Keratinocyte (primary cell): Measurements from ENCODE around the gene ITGA3. TPM values are rescaled to one million over a fixed set of nuclear protein-coding genes. Genes with fewer than 3 reads are reported as not detected.
A peak's percentile ranks its signal among the peaks of the same experiment; 100 is the strongest.

ENCODE experiments used
- DNase-seq: peaks from one replicate; pipeline ENCODE4 v3.0.0-alpha.2; 2011; ENCODE audit warnings: low read depth, missing footprints, low spot score
- FAIRE-seq: peaks from 2 replicates; lab custom pipeline; 2011; peaks lifted over from hg19 to GRCh38; lab: Jason Lieb, UNC
- H2AFZ ChIP-seq: 2 replicates; pipeline ENCODE4 v1.6.0; 2012; ENCODE audit warnings: low read length, control low read depth, inconsistent platforms; ENCODE audit not compliant: control insufficient read depth
- H3K27ac ChIP-seq: 2 replicates; pipeline ENCODE4 v1.5.1; 2011; ENCODE audit warnings: low read length; ENCODE audit not compliant: control insufficient read depth, insufficient read depth
- H3K27me3 ChIP-seq: 3 replicates; pipeline ENCODE4 v1.6.0; 2011; ENCODE audit warnings: low read length; ENCODE audit not compliant: control insufficient read depth, insufficient read depth; ENCODE audit errors: extremely low read depth
- H3K36me3 ChIP-seq, 2 experiments: 2 replicates in 1 of 2; 3 replicates in 1 of 2; pipeline ENCODE4 v1.5.1; 2011; ENCODE audit warnings: low read length in 2 of 2, mild to moderate bottlenecking in 1 of 2; ENCODE audit not compliant: control insufficient read depth in 2 of 2, insufficient read depth in 2 of 2; ENCODE audit errors: extremely low read depth in 1 of 2
- H3K4me1 ChIP-seq: 3 replicates; pipeline ENCODE4 v1.5.1; 2011; ENCODE audit warnings: low read length; ENCODE audit not compliant: control insufficient read depth, insufficient read depth; ENCODE audit errors: extremely low read depth
- H3K4me2 ChIP-seq: 3 replicates; pipeline ENCODE4 v1.6.0; 2011; ENCODE audit warnings: low read depth, low read length; ENCODE audit not compliant: control insufficient read depth, insufficient read depth; ENCODE audit errors: extremely low read depth
- H3K4me3 ChIP-seq, 3 experiments: fragments of 200-600 bp in 1 of 3; sonication (generic) in 1 of 3; 2 replicates in 2 of 3; 3 replicates in 1 of 3; pipeline ENCODE4 v1.5.1; 2011 to 2016; ENCODE audit warnings: low read length in 3 of 3, mild to moderate bottlenecking in 3 of 3, control low read depth in 2 of 3, inconsistent platforms in 1 of 3, low read depth in 1 of 3, mixed read lengths in 1 of 3, mixed run types in 1 of 3, moderate library complexity in 1 of 3; ENCODE audit not compliant: control insufficient read depth in 2 of 3, insufficient read depth in 2 of 3; ENCODE audit errors: extremely low read depth in 1 of 3
- H3K79me2 ChIP-seq: 2 replicates; pipeline ENCODE4 v1.6.0; 2012; ENCODE audit warnings: low read length; ENCODE audit not compliant: control insufficient read depth, insufficient read depth
- H3K9ac ChIP-seq: 3 replicates; pipeline ENCODE4 v1.6.0; 2011; ENCODE audit warnings: low read length; ENCODE audit not compliant: control insufficient read depth, insufficient read depth; ENCODE audit errors: extremely low read depth
- H3K9me1 ChIP-seq: 3 replicates; pipeline ENCODE4 v1.6.0; 2011; ENCODE audit warnings: low read length; ENCODE audit not compliant: control insufficient read depth, insufficient read depth; ENCODE audit errors: extremely low read depth
- H3K9me3 ChIP-seq: 2 replicates; pipeline ENCODE4 v1.5.1; 2012; ENCODE audit warnings: low read depth, low read length; ENCODE audit not compliant: control insufficient read depth
- H4K20me1 ChIP-seq: 3 replicates; pipeline ENCODE4 v1.6.0; 2011; ENCODE audit warnings: low read length; ENCODE audit not compliant: control insufficient read depth, insufficient read depth; ENCODE audit errors: extremely low read depth
- EZH2 ChIP-seq: IDR thresholded peaks from one replicate; pipeline ENCODE4 v1.6.1; 2012; ENCODE audit warnings: inconsistent platforms, mild to moderate bottlenecking, low read length, moderate library complexity
- dilution Hi-C: fragments of 300-500 bp; cut with MboI; formaldehyde crosslinking; loops from one replicate; pipeline ENCODE4 v1.7.0; 2020; ENCODE audit warnings: low sequenced_read_pairs; ENCODE audit not compliant: extremely low pct_ligation_motif_present
- polyA plus RNA-seq, 5 experiments: library from polyadenylated mRNA; depleted of rRNA in 3 of 5; stranded (reverse) in 3 of 5; stranded (forward) in 1 of 5; unstranded in 1 of 5; fragments of >200 nt; gene quantifications; 1 replicate in 1 of 5; 2 replicates in 3 of 5; 3 replicates in 1 of 5; pipeline versions ENCODE4 v1.2.1 to v1.2.3, GENCODE V29; 2011 to 2012; ENCODE audit warnings: missing spikeins in 2 of 5, low read depth in 1 of 5, low replicate concordance in 1 of 5
- TF ChIP-seq, protein P1 (sequence below), 3 experiments: IDR thresholded peaks in 1 of 3; conservative IDR thresholded peaks in 1 of 3; optimal IDR thresholded peaks in 1 of 3; 2 replicates in 2 of 3; 3 replicates in 1 of 3; pipeline versions ENCODE3 to v1.5.1; 2011; ENCODE audit warnings: low read length in 3 of 3, mild to moderate bottlenecking in 3 of 3, moderate library complexity in 2 of 3, control low read depth in 1 of 3, inconsistent platforms in 1 of 3; ENCODE audit not compliant: insufficient read depth in 2 of 3; ENCODE audit errors: extremely low read depth in 1 of 3

The ITGA3 gene
- polyA plus RNA-seq, 1 donor (not counting 4 experiments of a cell fraction or from before 2014, with no cell fraction given), result 427 TPM

GRCh38 chr17:50081757-50082156, 25.8 kb downstream of the ITGA3 start:
- H3K9me1 ChIP-seq, result no peaks in the 10 kb centered on the region
- H3K27ac ChIP-seq, result no peak overlapping the region
- no peak overlapping the region for H2AFZ ChIP-seq
- no peak for DNase-seq
- TF ChIP-seq, protein P1, sequence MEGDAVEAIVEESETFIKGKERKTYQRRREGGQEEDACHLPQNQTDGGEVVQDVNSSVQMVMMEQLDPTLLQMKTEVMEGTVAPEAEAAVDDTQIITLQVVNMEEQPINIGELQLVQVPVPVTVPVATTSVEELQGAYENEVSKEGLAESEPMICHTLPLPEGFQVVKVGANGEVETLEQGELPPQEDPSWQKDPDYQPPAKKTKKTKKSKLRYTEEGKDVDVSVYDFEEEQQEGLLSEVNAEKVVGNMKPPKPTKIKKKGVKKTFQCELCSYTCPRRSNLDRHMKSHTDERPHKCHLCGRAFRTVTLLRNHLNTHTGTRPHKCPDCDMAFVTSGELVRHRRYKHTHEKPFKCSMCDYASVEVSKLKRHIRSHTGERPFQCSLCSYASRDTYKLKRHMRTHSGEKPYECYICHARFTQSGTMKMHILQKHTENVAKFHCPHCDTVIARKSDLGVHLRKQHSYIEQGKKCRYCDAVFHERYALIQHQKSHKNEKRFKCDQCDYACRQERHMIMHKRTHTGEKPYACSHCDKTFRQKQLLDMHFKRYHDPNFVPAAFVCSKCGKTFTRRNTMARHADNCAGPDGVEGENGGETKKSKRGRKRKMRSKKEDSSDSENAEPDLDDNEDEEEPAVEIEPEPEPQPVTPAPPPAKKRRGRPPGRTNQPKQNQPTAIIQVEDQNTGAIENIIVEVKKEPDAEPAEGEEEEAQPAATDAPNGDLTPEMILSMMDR (optimal IDR thresholded peaks at IDR 0.05 in 1 of 3, IDR thresholded peaks at IDR 0.05 in 1 of 3, conservative IDR thresholded peaks at IDR 0.05 in 1 of 3; ENCODE audit: extremely low read depth in 1 of 3, insufficient read depth in 2 of 3, low read length in 3 of 3), result no peak
- TF ChIP-seq EZH2, result no peak
- no peaks in the 10 kb centered on the region for H3K4me1 ChIP-seq
- no peak overlapping the region for H3K4me2 ChIP-seq
- no peaks in the 10 kb centered on the region for H3K27me3 ChIP-seq
- dilution Hi-C loops, result no loop called here
- no peak overlapping the region for H3K4me3 ChIP-seq
- H3K79me2 ChIP-seq, result peaks cover 36% of the 10 kb centered on the region
- no peak for FAIRE-seq
- H4K20me1 ChIP-seq, result peaks cover 57% of the 10 kb centered on the region
- no peaks in the 10 kb centered on the region for H3K9me3 ChIP-seq
- no peak overlapping the region for H3K9ac ChIP-seq
- peaks cover 56% of the 10 kb centered on the region in 2 experiments for H3K36me3 ChIP-seq

DNA sequence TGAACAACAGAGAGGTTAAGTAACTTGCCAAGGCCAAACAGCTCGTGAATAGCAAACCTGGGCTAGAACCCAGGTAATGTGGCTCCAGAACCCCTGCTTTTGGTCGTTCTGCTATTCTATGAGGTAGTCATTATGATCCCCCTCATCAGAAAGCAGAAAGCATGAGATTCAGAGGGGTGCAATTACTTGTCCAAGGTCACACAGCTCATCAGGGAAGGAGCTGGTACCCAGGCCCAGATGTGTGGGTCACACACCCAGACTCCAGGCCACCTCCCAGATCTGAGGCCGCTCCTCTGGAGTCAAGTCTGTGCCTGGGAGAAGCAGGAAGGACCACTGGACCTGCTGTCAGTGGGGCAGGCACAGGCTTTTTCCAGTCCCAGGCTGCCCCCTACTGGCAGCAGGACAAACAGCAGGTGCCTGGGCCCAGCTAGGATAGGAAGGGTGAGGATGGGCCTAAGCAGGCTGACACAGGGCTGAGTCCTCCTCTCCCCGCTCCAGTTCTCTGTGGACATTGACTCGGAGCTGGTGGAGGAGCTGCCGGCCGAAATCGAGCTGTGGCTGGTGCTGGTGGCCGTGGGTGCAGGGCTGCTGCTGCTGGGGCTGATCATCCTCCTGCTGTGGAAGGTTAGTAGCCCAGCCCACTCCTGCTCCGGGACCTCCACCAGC, 31.5 kb downstream of the ITGA3 start:
- DNase-seq (no peak), FAIRE-seq (peak; percentile 46)
- TF ChIP-seq, protein P1 (optimal IDR thresholded peaks at IDR 0.05 in 1 of 3, IDR thresholded peaks at IDR 0.05 in 1 of 3, conservative IDR thresholded peaks at IDR 0.05 in 1 of 3; ENCODE audit: extremely low read depth in 1 of 3, insufficient read depth in 2 of 3, low read length in 3 of 3), result peak; percentile 89 to 95 (median 95)
- no peak for TF ChIP-seq EZH2
- Histone ChIP-seq H3K4me1 (no peaks in the 10 kb centered on the region), H4K20me1 (peaks cover 56% of the 10 kb centered on the region), H3K27ac (no peak overlapping the region), H3K79me2 (no peaks in the 10 kb centered on the region), H3K9me1 (no peaks in the 10 kb centered on the region), H3K9me3 (no peaks in the 10 kb centered on the region), H3K27me3 (no peaks in the 10 kb centered on the region), H3K4me3 (no peak overlapping the region), H2AFZ (no peak overlapping the region), H3K36me3 (peaks cover 41 to 52% of the 10 kb centered on the region in 2 experiments), H3K4me2 (no peak overlapping the region), H3K9ac (no peak overlapping the region)
- dilution Hi-C loops, result no loop called here
